ENCODE results near the gene FNDC3A. TPM values are rescaled to one million over a fixed set of nuclear protein-coding genes. Genes with fewer than 3 reads are reported as not detected.

The FNDC3A gene
- total RNA-seq, 4 donors from 2014 or later: 21.9 to 59.7 (median 40.1) TPM

- Histone ChIP-seq H3K27me3 (no peaks in the 10 kb centered on the region), H3K9me3 (no peaks in the 10 kb centered on the region), H3K27ac (no peak overlapping the region), H3K4me1 (peaks cover 0 to 3% (median 0%) of the 10 kb centered on the region in 4 donors), H3K4me3 (no peak overlapping the region), H3K36me3 (peaks cover 0 to 64% (median 16%) of the 10 kb centered on the region in 4 donors)
- intact Hi-C loops (cut with DNase I; ENCODE audit: low total_unique reads) (no loop called here), in situ Hi-C loops (cut with MboI; ENCODE audit: low pct_ligation_motif_present in 1 of 4, low pct_unique_long_range_greater_than_20kb in 1 of 4, low sequenced_read_pairs in 3 of 4) (no loop called here)
- DNase-seq: no peak
- 80 to 85% methylated on average over 2 to 4 of the region's 4 CpGs for WGBS, 2 donors (ENCODE audit: low coverage in 1 of 2)
- TF ChIP-seq CTCF (IDR thresholded peaks at IDR 0.05) (no peak), POLR2AphosphoS5 (IDR thresholded peaks at IDR 0.05) (no peak), POLR2A (IDR thresholded peaks at IDR 0.05) (no peak), EP300 (IDR thresholded peaks at IDR 0.05; ENCODE audit: low read depth) (no peak)
Observed at GRCh38 chr13:49184621-49185020, 208.9 kb downstream of the FNDC3A start.

GRCh38 chr13:49185264-49185663 lies 209.6 kb downstream of the FNDC3A start:
- Histone ChIP-seq H3K27me3 (no peaks in the 10 kb centered on the region), H3K9me3 (no peaks in the 10 kb centered on the region), H3K36me3 (peaks cover 0 to 63% (median 16%) of the 10 kb centered on the region in 4 donors), H3K4me3 (no peak overlapping the region), H3K27ac (no peak overlapping the region), H3K4me1 (peaks cover 0 to 3% (median 0%) of the 10 kb centered on the region in 4 donors)
- WGBS, 2 donors (ENCODE audit: low coverage in 1 of 2): 73 to 83% methylated on average over 1 of the region's 1 CpG
- intact Hi-C loops (cut with DNase I; ENCODE audit: low total_unique reads): no loop called here
- in situ Hi-C loops (cut with MboI; ENCODE audit: low pct_ligation_motif_present in 1 of 4, low pct_unique_long_range_greater_than_20kb in 1 of 4, low sequenced_read_pairs in 3 of 4): no loop called here
- DNase-seq: no peak
- no peak for TF ChIP-seq POLR2AphosphoS5 (IDR thresholded peaks at IDR 0.05)
- TF ChIP-seq EP300 (IDR thresholded peaks at IDR 0.05; ENCODE audit: low read depth): no peak
- no peak for TF ChIP-seq CTCF (IDR thresholded peaks at IDR 0.05)
- TF ChIP-seq POLR2A (IDR thresholded peaks at IDR 0.05): no peak

GRCh38 chr13:49190901-49191300 lies 215.2 kb downstream of the FNDC3A start:
- no peak for DNase-seq
- in situ Hi-C loops (cut with MboI; ENCODE audit: low pct_ligation_motif_present in 1 of 4, low pct_unique_long_range_greater_than_20kb in 1 of 4, low sequenced_read_pairs in 3 of 4): no loop called here
- Histone ChIP-seq H3K9me3 (no peaks in the 10 kb centered on the region), H3K36me3 (peaks cover 0 to 79% (median 27%) of the 10 kb centered on the region in 4 donors), H3K4me1 (no peaks in the 10 kb centered on the region), H3K27me3 (no peaks in the 10 kb centered on the region), H3K4me3 (no peak overlapping the region), H3K27ac (no peak overlapping the region)
- intact Hi-C loops (cut with DNase I; ENCODE audit: low total_unique reads): no loop called here
- TF ChIP-seq POLR2A (IDR thresholded peaks at IDR 0.05) (no peak), POLR2AphosphoS5 (IDR thresholded peaks at IDR 0.05) (no peak), EP300 (IDR thresholded peaks at IDR 0.05; ENCODE audit: low read depth) (no peak), CTCF (IDR thresholded peaks at IDR 0.05) (no peak)
- WGBS, 2 donors (ENCODE audit: low coverage in 1 of 2): 89 to 91% methylated on average over 2 of the region's 2 CpGs

GRCh38 chr13:49206641-49207040 lies 230.9 kb downstream of the FNDC3A start:
- DNase-seq: no peak
- no peaks in the 10 kb centered on the region for H3K27me3 ChIP-seq
- H3K27ac ChIP-seq: no peak overlapping the region
- no peak overlapping the region for H3K4me3 ChIP-seq
- H3K9me3 ChIP-seq: no peaks in the 10 kb centered on the region
- in situ Hi-C loops (cut with MboI; ENCODE audit: low pct_ligation_motif_present in 1 of 4, low pct_unique_long_range_greater_than_20kb in 1 of 4, low sequenced_read_pairs in 3 of 4): no loop called here
- TF ChIP-seq CTCF (IDR thresholded peaks at IDR 0.05): no peak
- no peak for TF ChIP-seq POLR2AphosphoS5 (IDR thresholded peaks at IDR 0.05)
- no peak for TF ChIP-seq POLR2A (IDR thresholded peaks at IDR 0.05)
- no peak for TF ChIP-seq EP300 (IDR thresholded peaks at IDR 0.05; ENCODE audit: low read depth)
- WGBS, 2 donors (ENCODE audit: low coverage in 1 of 2): 95 to 98% methylated on average over 3 of the region's 3 CpGs
- intact Hi-C loops (cut with DNase I; ENCODE audit: low total_unique reads): no loop called here
- H3K36me3 ChIP-seq: peaks cover 0 to 72% (median 25%) of the 10 kb centered on the region in 4 donors
- no peaks in the 10 kb centered on the region for H3K4me1 ChIP-seq

All from transverse colon (tissue), 4 donors.